H7 (cell line): Measurements from ENCODE around the gene GALNT18. TPM values are rescaled to one million over a fixed set of nuclear protein-coding genes. Genes with fewer than 3 reads are reported as not detected.

Source experiments
- DNase-seq: peaks from one replicate; pipeline ENCODE4 v3.0.0; 2012
- H3K27me3 ChIP-seq: 2 replicates; pipeline ENCODE4 v1.6.0; 2011; ENCODE audit warnings: mild to moderate bottlenecking, low read length; ENCODE audit not compliant: control insufficient read depth, insufficient read depth
- H3K36me3 ChIP-seq: replicated peaks from 2 replicates; pipeline ENCODE4 v1.5.1; 2011; ENCODE audit warnings: low read length; ENCODE audit not compliant: control insufficient read depth, insufficient read depth
- H3K4me3 ChIP-seq: 2 replicates; pipeline ENCODE4 v1.5.1; 2011; ENCODE audit warnings: low read depth, mild to moderate bottlenecking, control low read depth, low read length, moderate library complexity; ENCODE audit not compliant: insufficient read depth
- total RNA-seq: library from RNA; depleted of rRNA; stranded (reverse); fragments of >200 nt; shearing (Covaris generic); gene quantifications from 2 replicates; pipeline ENCODE4 v1.2.3, GENCODE V29; 2014

Gene GALNT18
- total RNA-seq, 1 experiment from 2014 or later: 1.9 TPM

GRCh38 chr11:11409224-11409623 lies 212.6 kb downstream of the GALNT18 start:
- H3K4me3 ChIP-seq: no peak overlapping the region
- no peaks in the 10 kb centered on the region for H3K27me3 ChIP-seq
- no peaks in the 10 kb centered on the region for H3K36me3 ChIP-seq
- DNase-seq: no peak

- DNase-seq: no peak
- Histone ChIP-seq H3K36me3 (no peaks in the 10 kb centered on the region), H3K27me3 (no peaks in the 10 kb centered on the region), H3K4me3 (no peak overlapping the region)
Observed at GRCh38 chr11:11408436-11409221, 213.2 kb downstream of the GALNT18 start.

- Histone ChIP-seq H3K36me3 (no peaks in the 10 kb centered on the region), H3K27me3 (no peaks in the 10 kb centered on the region), H3K4me3 (no peak overlapping the region)
- no peak for DNase-seq
Observed at GRCh38 chr11:11407763-11408084, 214.1 kb downstream of the GALNT18 start.

GRCh38 chr11:11407065-11407762 lies 214.6 kb downstream of the GALNT18 start:
- H3K4me3 ChIP-seq: no peak overlapping the region
- H3K36me3 ChIP-seq: no peaks in the 10 kb centered on the region
- DNase-seq: no peak
- H3K27me3 ChIP-seq: no peaks in the 10 kb centered on the region

- H3K27me3 ChIP-seq: no peaks in the 10 kb centered on the region
- DNase-seq: no peak
- H3K4me3 ChIP-seq: no peak overlapping the region
- no peaks in the 10 kb centered on the region for H3K36me3 ChIP-seq
Observed at GRCh38 chr11:11406652-11407051, 215.2 kb downstream of the GALNT18 start.

- H3K36me3 ChIP-seq: no peaks in the 10 kb centered on the region
- DNase-seq: no peak
- H3K27me3 ChIP-seq: no peaks in the 10 kb centered on the region
- no peak overlapping the region for H3K4me3 ChIP-seq
Observed at GRCh38 chr11:11403763-11404725, 217.8 kb downstream of the GALNT18 start.

- H3K4me3 ChIP-seq: no peak overlapping the region
- H3K36me3 ChIP-seq: no peaks in the 10 kb centered on the region
- H3K27me3 ChIP-seq: no peaks in the 10 kb centered on the region
- no peak for DNase-seq
Observed at GRCh38 chr11:11401960-11402535, 219.8 kb downstream of the GALNT18 start.

GRCh38 chr11:11400635-11401232 lies 221.1 kb downstream of the GALNT18 start:
- Histone ChIP-seq H3K4me3 (no peak overlapping the region), H3K36me3 (no peaks in the 10 kb centered on the region), H3K27me3 (no peaks in the 10 kb centered on the region)
- DNase-seq: peak; percentile 73

GRCh38 chr11:11400121-11400520 lies 221.7 kb downstream of the GALNT18 start:
- no peaks in the 10 kb centered on the region for H3K27me3 ChIP-seq
- DNase-seq: no peak
- no peaks in the 10 kb centered on the region for H3K36me3 ChIP-seq
- no peak overlapping the region for H3K4me3 ChIP-seq

- Histone ChIP-seq H3K27me3 (no peaks in the 10 kb centered on the region), H3K36me3 (no peaks in the 10 kb centered on the region)
Observed at GRCh38 chr11:11397781-11398180, 224.0 kb downstream of the GALNT18 start.

GRCh38 chr11:11397036-11397415 lies 224.8 kb downstream of the GALNT18 start:
- no peak overlapping the region for H3K4me3 ChIP-seq
- no peaks in the 10 kb centered on the region for H3K27me3 ChIP-seq
- no peaks in the 10 kb centered on the region for H3K36me3 ChIP-seq
- no peak for DNase-seq

More at GRCh38 chr11:11397781-11398180, 224.0 kb downstream of the GALNT18 start:
- no peak overlapping the region for H3K4me3 ChIP-seq
- DNase-seq: no peak

GRCh38 chr11:11396301-11397035 lies 225.3 kb downstream of the GALNT18 start:
- Histone ChIP-seq H3K4me3 (no peak overlapping the region), H3K27me3 (no peaks in the 10 kb centered on the region), H3K36me3 (no peaks in the 10 kb centered on the region)
- no peak for DNase-seq

- Histone ChIP-seq H3K36me3 (no peaks in the 10 kb centered on the region), H3K4me3 (no peak overlapping the region), H3K27me3 (no peaks in the 10 kb centered on the region)
- no peak for DNase-seq
Observed at GRCh38 chr11:11395126-11395525, 226.7 kb downstream of the GALNT18 start.
